Measurements from ENCODE around the gene KCP.

GRCh38 chr7:128892521-128893250, 17.8 kb downstream of the KCP start:
- TF ChIP-seq GATA2 (IDR thresholded peaks at IDR 0.05; ENCODE audit: low read depth, low read length), result no peak
- no peak for TF ChIP-seq GATA3 (IDR thresholded peaks at IDR 0.05; ENCODE audit: low read depth, low read length)
